G401.6 (cell line): ENCODE results near the gene FOXP1.
"Not testable (repeated sequence)": the region's sequence is repeated elsewhere in the genome, so short reads cannot be mapped to it uniquely, and the experiment has no call there.

Experiments used
- FAIRE-seq: peaks from 2 replicates; lab custom pipeline; 2012; peaks lifted over from hg19 to GRCh38; lab: Jason Lieb, UNC

FOXP1 gene

DNA sequence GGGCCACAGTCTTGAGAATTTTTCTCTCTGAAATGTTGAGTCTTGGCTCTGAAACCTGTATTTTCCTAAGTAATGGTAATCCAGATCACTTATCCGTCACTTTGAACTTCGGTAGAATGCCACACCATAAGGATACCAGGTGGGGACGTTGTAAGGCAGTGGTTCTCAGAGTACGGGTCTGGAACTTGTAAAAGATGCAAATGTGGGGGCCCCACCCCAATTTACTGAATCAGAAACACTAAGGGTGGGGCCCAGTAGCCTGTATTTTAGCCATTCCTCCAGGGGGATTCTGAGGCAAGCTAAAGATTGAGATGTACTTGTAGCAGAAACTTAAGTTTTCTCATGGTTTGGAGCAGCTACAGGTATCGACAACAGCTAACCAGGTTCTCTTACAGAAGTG is 555.3 kb downstream of the FOXP1 start:
- FAIRE-seq: no peak

DNA sequence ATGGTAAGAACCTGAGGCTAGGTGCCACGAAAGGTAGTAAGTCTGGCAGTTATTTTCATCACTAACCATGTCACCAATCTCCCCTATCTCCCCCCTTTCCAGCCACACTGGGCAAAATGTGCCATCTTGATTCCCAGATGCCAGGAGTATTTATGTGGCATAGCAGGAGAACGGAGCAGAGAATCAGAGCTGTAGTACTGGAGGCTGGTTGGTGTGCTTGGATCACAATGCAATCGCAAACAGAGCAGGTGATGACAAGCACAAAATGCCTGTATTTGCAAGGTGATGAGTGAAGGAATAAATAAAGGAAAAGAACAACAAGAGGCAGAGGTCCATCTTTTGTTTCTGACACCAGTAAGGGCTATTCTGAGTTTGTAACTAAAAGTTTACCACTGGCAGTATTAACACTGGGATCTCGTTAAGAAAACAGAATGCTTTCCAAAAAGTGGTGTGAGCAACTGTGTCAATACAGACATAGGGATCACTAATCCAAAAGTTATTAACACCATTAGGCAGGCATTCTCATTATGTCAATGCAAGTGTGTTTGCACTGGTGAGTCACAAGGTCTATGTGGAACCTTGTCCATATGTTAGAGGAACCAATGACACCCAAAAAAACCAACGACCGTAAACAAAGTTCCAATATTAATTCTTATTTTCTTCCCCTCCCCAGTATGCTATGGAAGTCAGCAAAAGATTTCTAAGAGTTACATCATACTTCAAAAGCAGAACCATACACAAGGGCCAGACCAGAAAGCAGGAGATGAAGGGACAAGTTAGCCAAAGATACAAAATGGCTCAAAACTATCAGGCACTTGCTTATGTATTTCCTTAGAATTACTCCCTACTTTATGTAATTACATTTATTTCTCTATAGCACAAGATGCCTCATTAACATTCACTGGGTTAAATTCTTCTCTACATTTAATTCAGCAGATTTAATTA is 556.6 kb downstream of the FOXP1 start:
- FAIRE-seq: no peak

- no peak for FAIRE-seq
Observed at GRCh38 chr3:71025516-71025915, 558.0 kb downstream of the FOXP1 start.

- no peak for FAIRE-seq
Observed at GRCh38 chr3:71025010-71025409, 558.5 kb downstream of the FOXP1 start.

DNA sequence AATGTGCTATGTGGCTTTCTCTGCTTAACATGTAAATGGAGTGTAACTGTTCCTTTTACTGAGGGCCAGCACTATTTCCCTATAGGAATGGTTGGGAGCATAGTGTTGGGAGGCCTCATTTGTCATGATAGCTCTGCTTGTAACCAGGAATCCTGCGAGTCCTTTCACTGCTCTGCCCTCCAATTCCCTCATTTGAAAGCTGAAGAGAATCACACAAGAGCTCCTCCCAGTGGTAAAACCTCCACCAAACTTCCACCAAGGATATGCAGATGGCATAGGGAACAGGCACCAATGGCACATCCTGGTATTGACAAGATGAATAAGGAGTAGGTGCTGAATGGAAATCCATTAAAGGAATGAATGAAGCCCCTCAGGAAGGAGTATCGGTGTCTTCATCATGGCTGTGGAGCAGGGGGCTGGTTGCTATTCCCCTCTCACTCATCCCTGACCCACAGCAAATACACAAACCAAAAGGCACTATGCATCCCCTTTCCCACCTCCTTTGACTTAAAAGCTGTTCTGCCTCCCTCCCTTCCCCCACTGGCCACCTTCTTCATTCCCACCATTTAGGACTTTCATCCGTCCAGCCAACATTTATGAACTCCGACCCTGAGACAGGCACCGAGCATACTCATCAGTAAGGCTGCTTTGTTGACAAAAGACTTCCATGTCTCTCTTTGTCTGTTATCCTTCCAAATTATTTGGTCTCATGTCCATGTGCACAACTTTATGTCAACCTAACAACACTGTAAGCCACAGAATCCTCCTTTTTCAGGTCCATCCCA is 560.8 kb downstream of the FOXP1 start:
- no peak for FAIRE-seq

- FAIRE-seq: no peak
Observed at GRCh38 chr3:71018799-71019198, 564.7 kb downstream of the FOXP1 start.

- no peak for FAIRE-seq
Observed at GRCh38 chr3:71016178-71016845, 567.2 kb downstream of the FOXP1 start.

- FAIRE-seq: not testable (repeated sequence)
Observed at GRCh38 chr3:71014616-71015015, 568.9 kb downstream of the FOXP1 start.

DNA sequence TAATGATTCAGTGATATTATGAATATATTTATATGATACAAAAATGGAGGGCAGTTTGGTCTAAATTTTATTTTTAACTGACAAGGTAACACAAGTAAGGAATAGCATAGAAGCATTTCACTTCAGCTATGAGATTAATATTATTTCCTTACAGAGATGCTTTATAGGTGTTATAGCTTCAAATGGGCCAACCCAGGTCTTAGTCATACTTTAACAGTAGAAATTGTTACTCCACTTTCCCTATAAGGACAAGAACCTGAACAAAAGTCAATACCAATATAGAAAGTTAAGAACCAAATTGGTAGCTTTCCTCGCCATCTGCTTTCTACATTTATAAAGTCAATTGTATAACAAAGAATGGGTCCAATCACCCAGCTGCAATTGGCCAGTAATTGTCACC is 570.6 kb downstream of the FOXP1 start:
- FAIRE-seq: no peak

DNA sequence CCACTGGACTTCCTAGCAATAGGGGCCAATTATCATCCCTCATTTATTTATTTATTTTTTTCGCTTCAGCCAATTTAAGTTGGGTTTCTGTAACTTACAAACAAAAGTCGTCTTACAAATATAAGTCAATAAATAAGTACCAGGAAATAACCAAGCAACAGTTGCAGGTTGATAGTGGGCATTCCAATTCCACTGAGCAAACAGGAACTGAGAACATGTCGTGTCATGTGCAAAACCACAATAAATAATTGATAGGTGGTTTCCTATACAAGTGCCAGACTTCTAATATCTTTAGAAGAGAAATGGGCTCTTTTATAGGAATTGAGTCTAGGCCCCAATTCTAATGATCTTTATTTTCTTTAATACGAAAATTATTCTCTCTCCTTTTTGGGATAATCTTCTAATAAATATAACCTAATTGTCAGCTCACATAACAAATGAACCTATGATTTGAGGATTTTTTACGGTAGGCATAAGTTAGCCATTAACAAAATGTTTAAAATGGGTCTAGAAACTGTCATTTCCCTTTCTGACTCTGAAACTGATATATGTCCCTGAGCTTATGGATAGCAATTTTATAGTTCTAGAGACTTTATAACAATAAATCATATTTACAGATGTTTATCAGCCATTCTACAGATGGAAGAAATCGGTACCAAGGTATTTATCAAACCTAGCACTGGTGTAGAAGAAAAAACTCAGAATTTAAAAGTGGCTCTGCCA is 571.8 kb downstream of the FOXP1 start:
- FAIRE-seq: no peak

GRCh38 chr3:71010726-71011455 is 572.6 kb downstream of the FOXP1 start:
- FAIRE-seq: no peak

DNA sequence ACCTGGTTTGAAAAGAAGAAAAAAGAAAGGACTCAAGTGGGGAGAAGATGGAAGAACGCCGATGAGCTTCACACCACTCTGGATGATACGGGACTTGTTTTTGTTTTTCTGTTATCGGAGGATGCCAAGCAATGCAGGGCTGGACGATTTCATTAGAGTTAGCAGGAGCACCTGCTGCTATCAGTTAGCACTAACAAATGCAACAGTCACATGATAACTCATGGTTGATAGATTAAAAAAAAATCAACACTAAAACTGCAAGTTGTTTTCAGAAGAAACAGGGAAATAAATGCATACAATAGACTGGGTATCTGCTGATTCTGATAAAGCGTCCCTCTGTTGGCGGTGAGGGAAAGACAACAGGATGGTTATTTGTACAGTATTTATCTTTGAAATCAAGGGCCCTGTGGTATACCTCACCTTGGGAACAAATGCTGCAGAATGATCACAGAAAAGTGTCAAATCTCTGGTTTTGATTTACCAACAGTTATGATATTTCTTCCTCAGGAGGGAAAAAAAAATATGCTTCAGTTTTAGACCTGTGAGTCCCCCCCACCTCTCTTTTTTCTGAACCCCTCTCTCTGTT is 575.1 kb downstream of the FOXP1 start:
- FAIRE-seq: no peak

DNA sequence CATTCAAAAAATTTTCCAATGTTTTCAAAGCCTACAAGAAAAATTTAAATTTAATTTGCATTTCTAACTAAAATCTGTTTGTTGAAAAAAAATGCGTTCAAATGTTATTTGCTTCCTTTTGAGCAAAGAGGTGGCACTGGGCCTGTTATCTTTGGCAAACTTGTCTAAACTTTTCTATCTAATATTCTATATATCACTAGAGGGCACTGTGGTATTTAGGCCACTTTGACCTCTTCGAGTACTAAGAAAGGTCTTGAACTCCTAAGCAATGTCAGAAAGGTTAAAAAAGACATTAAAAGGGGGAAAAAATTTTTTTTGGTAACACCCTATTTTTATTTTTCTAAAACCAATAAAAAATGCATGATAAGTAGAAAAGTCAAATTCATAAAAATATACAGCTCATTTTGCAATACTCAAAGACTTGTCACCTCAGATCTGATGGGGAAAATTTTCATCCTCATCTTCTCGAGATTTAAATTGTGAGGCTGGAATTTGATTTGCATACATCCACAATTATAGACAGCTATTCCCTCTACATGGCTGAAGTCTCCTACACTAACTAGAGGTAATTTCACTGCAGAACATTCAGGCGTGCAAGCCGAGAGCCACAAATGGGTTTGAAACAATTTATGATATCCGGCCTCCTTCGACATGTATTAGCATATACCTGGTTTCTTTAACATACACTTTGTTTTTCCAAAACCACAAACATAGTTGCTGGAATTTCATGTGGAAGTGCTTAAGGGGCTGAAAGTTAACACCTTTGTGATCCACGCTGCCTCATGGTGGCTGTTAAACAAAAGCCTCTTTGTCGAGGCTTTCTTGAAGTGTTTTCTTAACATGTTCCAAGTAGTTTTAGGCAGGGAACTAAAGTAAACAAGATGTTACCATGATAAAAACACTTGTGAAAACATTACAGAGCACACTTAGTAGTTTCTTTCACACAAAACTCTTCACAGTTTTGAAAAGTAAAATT is 576.4 kb downstream of the FOXP1 start:
- FAIRE-seq: no peak

DNA sequence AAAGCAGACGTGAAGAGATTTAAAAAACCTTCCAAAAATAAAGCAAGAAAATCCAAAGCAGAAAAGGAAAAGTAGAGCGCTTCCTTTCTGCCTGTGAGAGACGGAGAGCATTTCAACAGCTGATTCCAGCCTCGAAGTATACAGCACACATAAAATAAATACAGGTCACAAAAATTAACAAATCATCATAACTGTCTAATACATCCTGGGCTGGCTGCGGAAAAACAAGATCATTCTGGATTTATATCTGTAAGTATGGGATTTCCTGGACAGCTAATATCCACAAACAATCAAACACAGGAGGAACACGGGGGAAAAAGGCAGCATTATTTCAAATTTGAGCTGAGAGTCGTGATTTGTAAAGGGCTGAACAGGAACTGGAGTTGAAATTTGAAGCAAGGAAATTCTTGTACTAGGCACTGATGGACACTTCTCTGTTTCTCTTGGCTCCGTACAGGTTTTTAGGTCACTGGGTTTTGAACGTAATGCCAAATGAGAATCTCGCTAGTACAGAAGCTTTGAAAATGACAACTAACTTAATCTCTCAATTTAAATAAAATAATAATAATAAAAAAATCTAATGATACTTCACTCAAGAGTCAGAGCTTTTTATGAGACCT is 577.7 kb downstream of the FOXP1 start:
- no peak for FAIRE-seq

- no peak for FAIRE-seq
Observed at GRCh38 chr3:71003511-71003910, 580.0 kb downstream of the FOXP1 start.

DNA sequence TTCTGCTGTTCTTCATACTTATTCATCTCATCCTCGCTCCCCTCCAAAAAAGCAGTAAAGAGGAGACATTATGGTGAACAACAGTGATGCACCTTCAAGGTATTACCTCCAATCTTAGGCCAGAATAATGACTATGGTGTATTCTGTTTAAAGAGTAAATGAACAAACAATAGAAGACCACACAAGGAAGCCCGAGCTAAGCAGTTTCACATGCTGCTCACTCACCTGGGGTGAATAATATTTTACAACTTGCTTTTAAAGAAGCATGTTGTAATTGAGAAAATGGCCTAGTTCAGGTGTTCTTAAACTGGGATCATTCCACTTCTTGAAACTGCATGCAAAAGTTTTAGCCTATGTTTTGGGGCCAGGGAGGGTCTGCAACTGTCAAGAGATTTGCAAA is 581.2 kb downstream of the FOXP1 start:
- no peak for FAIRE-seq

DNA sequence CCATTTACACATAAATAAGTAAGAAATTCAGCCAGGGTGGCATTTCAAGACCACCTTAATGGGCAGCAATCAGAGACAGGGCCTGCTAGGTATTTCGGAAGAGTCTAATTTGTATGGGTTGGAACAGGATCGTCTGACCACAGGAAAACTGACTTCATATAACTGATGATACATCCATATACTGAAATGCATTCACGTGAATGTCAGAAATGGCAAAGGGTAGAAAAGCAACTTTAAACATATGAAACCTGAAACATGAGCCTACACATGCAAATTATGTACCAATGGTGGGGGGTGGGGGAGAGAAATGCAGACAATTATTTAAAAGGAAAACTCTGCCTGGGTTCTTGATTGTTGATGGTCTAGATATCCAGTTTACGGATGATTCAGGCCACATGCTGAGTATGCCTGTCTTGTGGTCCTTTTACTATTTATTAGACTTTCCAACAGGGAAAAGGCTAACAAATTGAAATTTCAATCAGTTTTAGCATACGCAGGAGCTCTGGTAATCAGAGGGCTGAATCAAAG is 582.2 kb downstream of the FOXP1 start:
- no peak for FAIRE-seq

DNA sequence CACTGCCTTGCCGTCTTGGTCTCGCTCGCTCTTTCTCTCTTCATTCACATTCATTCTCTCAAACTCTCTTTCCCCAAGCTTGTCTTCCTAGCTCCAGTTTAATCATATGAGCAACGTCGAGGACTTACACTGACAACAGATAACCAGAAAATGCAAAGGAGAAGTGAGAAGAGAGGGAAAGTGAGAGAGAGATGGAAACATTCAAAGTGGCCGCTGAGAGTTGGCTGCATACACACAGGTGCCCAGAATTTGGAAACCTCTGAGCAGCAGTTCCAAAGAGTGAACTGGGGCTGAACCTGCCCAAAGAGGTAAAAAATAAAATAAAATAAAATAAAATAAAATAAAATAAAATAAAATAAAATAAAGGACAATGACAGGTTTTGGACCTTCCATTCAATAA is 583.0 kb downstream of the FOXP1 start:
- FAIRE-seq: no peak

GRCh38 chr3:70999730-71000129 is 583.8 kb downstream of the FOXP1 start:
- no peak for FAIRE-seq
